HG03520 (cell line): Measurements from ENCODE around the gene DEUP1.
A peak's percentile ranks its signal among the peaks of the same experiment; 100 is the strongest.
"Not testable (repeated sequence)": the region's sequence is repeated elsewhere in the genome, so short reads cannot be mapped to it uniquely, and the experiment has no call there.

Source experiments
- ATAC-seq: cut with Tn5 transposase; IDR thresholded peaks from one replicate; pipeline ENCODE4 v1.9.1; 2021; ENCODE audit warnings: mild to moderate bottlenecking, moderate library complexity; ENCODE audit not compliant: unreplicated experiment

DEUP1 gene

GRCh38 chr11:93350835-93351234 is 20.3 kb downstream of the DEUP1 start:
- ATAC-seq: no peak

DNA sequence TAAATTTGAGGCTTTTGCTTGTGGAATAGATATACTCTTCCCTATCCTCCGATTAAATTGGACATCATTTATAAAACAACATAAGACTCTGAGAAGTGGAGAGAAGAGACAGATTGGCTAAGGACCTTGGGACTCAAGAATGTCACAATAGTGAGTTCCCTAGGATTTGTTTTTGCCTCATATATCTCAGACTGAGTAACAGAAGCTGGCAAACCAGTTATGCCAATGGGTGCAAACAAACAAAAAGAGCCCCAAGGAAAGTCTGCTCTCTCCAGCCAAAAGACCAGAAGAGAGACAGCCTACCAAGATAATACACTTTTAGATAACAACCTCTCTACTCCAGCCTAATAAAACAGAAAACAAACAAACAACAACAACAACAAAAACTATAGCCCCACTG is 28.9 kb downstream of the DEUP1 start:
- no peak for ATAC-seq

- no peak for ATAC-seq
Measured at GRCh38 chr11:93361435-93361834, 30.9 kb downstream of the DEUP1 start.

DNA sequence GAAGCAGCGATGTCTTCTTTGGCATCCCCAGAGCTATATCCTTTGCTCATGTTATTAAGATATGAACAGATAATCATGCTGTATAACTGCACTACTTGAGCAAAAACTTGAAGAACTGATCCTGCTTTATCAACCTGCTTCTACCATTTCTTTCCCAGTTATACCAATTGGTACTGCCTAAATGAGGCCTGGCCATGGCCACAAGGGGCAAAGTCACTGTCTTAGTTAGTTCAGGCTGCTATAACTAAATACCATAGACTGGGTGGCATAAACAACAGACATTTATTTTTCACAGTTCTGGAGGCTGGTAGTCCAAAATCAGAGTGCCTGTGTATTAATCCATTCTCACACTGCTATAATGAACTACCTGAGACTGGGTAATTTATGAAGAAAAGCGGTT is 37.5 kb downstream of the DEUP1 start:
- ATAC-seq: no peak

- ATAC-seq: no peak
Measured at GRCh38 chr11:93370260-93370659, 39.7 kb downstream of the DEUP1 start.

GRCh38 chr11:93389737-93390136 is 59.2 kb downstream of the DEUP1 start:
- ATAC-seq: no peak

DNA sequence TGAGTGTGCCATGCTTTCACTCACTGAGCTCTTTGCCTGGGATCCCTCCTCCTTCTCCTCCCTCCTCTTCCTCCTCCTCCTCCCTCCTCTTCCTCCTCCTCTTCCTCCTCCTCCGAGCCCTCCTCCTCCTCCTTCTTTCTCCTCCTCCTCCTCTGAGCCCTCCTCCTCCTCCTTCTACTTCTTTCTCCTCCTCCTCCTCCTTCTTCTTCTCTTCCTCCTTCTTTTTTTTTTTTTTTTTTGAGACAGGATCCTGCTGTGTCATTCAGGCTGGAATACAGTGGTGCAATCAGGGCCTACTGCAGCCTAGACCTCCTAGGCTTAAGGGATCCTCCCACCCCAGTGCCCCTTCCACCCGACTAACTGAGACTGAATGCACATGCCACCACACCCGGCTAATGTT is 62.3 kb downstream of the DEUP1 start:
- no peak for ATAC-seq

DNA sequence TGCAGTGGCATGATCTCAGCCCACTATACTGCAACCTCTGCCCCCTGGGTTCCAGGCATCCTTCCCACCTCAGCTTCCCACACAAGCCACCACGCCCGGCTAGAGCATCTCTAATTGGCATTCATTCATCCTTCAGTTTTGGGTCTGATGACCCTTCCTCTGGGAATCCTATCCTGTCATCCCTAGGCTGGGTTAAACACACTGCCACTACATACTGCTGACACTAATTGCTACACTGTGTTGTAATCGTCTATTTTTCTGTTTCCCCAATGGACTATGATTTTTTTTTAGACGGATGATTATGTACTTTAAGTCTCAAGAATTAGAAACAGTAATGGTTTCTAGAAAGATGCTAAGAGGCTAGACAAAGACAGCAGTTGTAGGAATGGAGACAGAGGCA is 62.8 kb downstream of the DEUP1 start:
- no peak for ATAC-seq

- no peak for ATAC-seq
Measured at GRCh38 chr11:93394488-93394887, 63.9 kb downstream of the DEUP1 start.

DNA sequence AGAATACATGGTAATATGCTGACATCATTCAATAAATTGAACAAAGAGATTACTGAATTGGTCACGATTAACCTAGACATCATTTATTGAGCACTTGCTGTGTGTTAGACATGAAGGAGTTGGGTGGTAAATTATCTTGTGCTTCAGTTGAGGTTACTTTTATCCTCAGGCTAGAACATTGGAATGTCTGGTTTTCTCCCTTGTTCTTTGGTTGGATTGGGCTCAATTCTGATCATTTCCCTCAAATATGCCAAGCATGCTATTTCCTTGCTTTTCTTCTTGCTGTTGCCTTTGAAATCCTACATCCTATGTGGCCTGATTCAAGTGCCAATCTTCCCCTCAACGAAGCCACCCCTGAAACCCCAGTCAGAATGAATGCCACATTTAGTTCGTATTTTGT is 65.8 kb downstream of the DEUP1 start:
- ATAC-seq: no peak

DNA sequence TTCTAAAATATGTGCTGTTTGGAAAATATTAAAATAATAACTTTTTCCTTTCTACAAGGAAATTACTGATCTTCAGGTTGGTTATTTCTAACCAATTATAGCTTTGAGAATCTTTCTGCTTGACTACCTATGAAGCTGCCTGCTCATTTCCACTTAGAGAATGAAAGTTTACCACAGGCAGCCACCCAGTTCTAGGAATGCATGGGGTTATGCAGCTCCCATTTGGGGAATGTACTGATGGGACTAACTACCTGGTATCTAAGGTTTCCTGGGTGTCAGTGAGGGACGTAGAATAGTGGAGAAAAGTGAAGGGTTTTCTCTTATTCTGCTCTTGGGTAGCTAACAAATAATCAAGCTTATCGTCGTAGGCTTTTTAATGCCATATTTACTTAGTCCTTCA is 73.4 kb downstream of the DEUP1 start:
- no peak for ATAC-seq

GRCh38 chr11:93407777-93408401 is 77.3 kb downstream of the DEUP1 start:
- ATAC-seq: peak; percentile 44

GRCh38 chr11:93410441-93410840 is 79.9 kb downstream of the DEUP1 start:
- ATAC-seq: no peak

- ATAC-seq: no peak
Measured at GRCh38 chr11:93411705-93412104, 81.2 kb downstream of the DEUP1 start.

GRCh38 chr11:93432247-93432646 is 101.7 kb downstream of the DEUP1 start:
- ATAC-seq: no peak

GRCh38 chr11:93443232-93443631 is 112.7 kb downstream of the DEUP1 start:
- ATAC-seq: not testable (repeated sequence)

- no peak for ATAC-seq
Measured at GRCh38 chr11:93444617-93445073, 114.1 kb downstream of the DEUP1 start.

GRCh38 chr11:93458286-93458685 is 127.7 kb downstream of the DEUP1 start:
- no peak for ATAC-seq

- ATAC-seq: not testable (repeated sequence)
Measured at GRCh38 chr11:93463666-93464065, 133.1 kb downstream of the DEUP1 start.

- ATAC-seq: no peak
Measured at GRCh38 chr11:93464927-93465540, 134.5 kb downstream of the DEUP1 start.

DNA sequence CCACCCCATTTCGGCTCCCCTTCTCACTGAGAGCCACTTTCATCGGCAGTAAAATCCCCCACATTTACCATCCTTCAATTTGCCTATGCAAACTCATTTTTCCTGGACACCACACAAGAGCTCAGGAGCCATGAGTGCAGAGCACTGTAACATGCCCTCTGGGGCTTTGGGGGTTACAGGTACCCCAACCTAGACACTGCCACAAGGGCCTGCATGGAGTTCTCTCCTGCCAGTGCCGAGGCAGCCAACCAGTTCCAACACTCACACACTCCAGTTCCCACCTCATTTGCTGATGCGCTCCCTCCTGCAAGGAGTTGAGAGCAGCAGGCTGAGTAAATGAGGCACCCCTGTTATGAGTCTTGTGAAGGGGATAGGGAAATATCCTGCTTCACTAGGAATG is 136.5 kb downstream of the DEUP1 start:
- ATAC-seq: no peak

DNA sequence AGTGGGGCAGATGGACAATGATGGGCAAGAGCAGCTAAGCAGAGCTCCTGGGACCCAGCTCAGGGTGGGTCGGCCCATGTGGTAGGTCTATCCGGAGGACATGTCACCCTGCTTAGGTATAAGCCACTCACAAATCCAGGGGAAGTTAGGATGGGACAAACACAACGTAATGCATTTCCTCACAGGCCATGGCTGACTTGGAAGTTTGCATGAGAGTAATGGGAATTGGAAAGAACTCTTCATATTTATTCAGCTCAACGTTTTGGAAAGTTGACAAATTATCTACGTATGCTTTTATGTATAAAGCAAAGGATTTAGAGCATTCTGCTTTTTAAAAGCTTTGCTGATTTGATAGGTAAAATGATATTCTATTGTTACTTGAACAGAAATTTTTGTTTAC is 137.7 kb downstream of the DEUP1 start:
- ATAC-seq: no peak

GRCh38 chr11:93474123-93474522 is 143.6 kb downstream of the DEUP1 start:
- ATAC-seq: no peak
